Activated CD8-positive, alpha-beta memory T cell treated with anti-CD3 and anti-CD28 coated beads for 48 hours (primary cell): ENCODE results near the gene SLC6A18.

Experiments used
- DNase-seq, 3 experiments: peaks; one replicate each; pipeline ENCODE4 v3.0.0-alpha.2; 2020; ENCODE audit warnings: low read depth in 2 of 3, low spot score in 2 of 3

The SLC6A18 gene

GRCh38 chr5:1186351-1187233, 38.6 kb upstream of the SLC6A18 start:
- DNase-seq: no peak

GRCh38 chr5:1187234-1187949, 37.8 kb upstream of the SLC6A18 start:
- DNase-seq: no peak

GRCh38 chr5:1187950-1188334, 37.2 kb upstream of the SLC6A18 start:
- DNase-seq: no peak

- no peak for DNase-seq
Observed at GRCh38 chr5:1188464-1188863, 36.7 kb upstream of the SLC6A18 start.

- no peak for DNase-seq
Observed at GRCh38 chr5:1189269-1189668, 35.9 kb upstream of the SLC6A18 start.

- DNase-seq: no peak
Observed at GRCh38 chr5:1190278-1190677, 34.9 kb upstream of the SLC6A18 start.

- DNase-seq: no peak
Observed at GRCh38 chr5:1190837-1191239, 34.3 kb upstream of the SLC6A18 start.

GRCh38 chr5:1192971-1193590, 32.1 kb upstream of the SLC6A18 start:
- DNase-seq: no peak

GRCh38 chr5:1193591-1193985, 31.6 kb upstream of the SLC6A18 start:
- DNase-seq: no peak

- no peak for DNase-seq
Observed at GRCh38 chr5:1194378-1194777, 30.8 kb upstream of the SLC6A18 start.

GRCh38 chr5:1195439-1195838, 29.7 kb upstream of the SLC6A18 start:
- DNase-seq: no peak

- DNase-seq: no peak
Observed at GRCh38 chr5:1195916-1196315, 29.3 kb upstream of the SLC6A18 start.

- DNase-seq: no peak
Observed at GRCh38 chr5:1196562-1196961, 28.6 kb upstream of the SLC6A18 start.

- no peak for DNase-seq
Observed at GRCh38 chr5:1197876-1198666, 27.1 kb upstream of the SLC6A18 start.

- no peak for DNase-seq
Observed at GRCh38 chr5:1199340-1199648, 25.9 kb upstream of the SLC6A18 start.

- DNase-seq: no peak
Observed at GRCh38 chr5:1199649-1200494, 25.3 kb upstream of the SLC6A18 start.

GRCh38 chr5:1200495-1201326, 24.5 kb upstream of the SLC6A18 start:
- no peak for DNase-seq

GRCh38 chr5:1201327-1202025, 23.7 kb upstream of the SLC6A18 start, which contains the start of gene SLC6A19:
Gene SLC6A19, plus strand, starts transcription at chr5:1201595. Its CDS starts 56 bp downstream, at chr5:1201651.
- no peak for DNase-seq
